ENCODE results near the gene CTNNBL1. TPM values are rescaled to one million over a fixed set of nuclear protein-coding genes. Genes with fewer than 3 reads are reported as not detected.

CTNNBL1 gene
- total RNA-seq, 1 donor, result 23.3 TPM

GRCh38 chr20:37773291-37773826 is 79.5 kb downstream of the CTNNBL1 start:
- no peak for DNase-seq (ENCODE audit: low read depth)
- TF ChIP-seq CTCF (IDR thresholded peaks at IDR 0.05; ENCODE audit: insufficient read depth, low read depth, low read length), result no peak
- no peak overlapping the region for H3K4me3 ChIP-seq (ENCODE audit: low read depth, low read length)

- no peak overlapping the region for H3K4me3 ChIP-seq (ENCODE audit: low read depth, low read length)
- no peak for DNase-seq (ENCODE audit: low read depth)
- TF ChIP-seq CTCF (IDR thresholded peaks at IDR 0.05; ENCODE audit: insufficient read depth, low read depth, low read length), result no peak
Observed at GRCh38 chr20:37774156-37774555, 80.3 kb downstream of the CTNNBL1 start.

- no peak for DNase-seq (ENCODE audit: low read depth)
- H3K4me3 ChIP-seq (ENCODE audit: low read depth, low read length), result no peak overlapping the region
- no peak for TF ChIP-seq CTCF (IDR thresholded peaks at IDR 0.05; ENCODE audit: insufficient read depth, low read depth, low read length)
Observed at GRCh38 chr20:37775200-37775599, 81.4 kb downstream of the CTNNBL1 start.

GRCh38 chr20:37776049-37776448 is 82.2 kb downstream of the CTNNBL1 start:
- DNase-seq (ENCODE audit: low read depth), result no peak
- H3K4me3 ChIP-seq (ENCODE audit: low read depth, low read length), result no peak overlapping the region
- TF ChIP-seq CTCF (IDR thresholded peaks at IDR 0.05; ENCODE audit: insufficient read depth, low read depth, low read length), result no peak

- TF ChIP-seq CTCF (IDR thresholded peaks at IDR 0.05; ENCODE audit: insufficient read depth, low read depth, low read length), result no peak
- DNase-seq (ENCODE audit: low read depth), result no peak
- no peak overlapping the region for H3K4me3 ChIP-seq (ENCODE audit: low read depth, low read length)
Observed at GRCh38 chr20:37776526-37776925, 82.7 kb downstream of the CTNNBL1 start.

GRCh38 chr20:37777012-37777950 is 83.5 kb downstream of the CTNNBL1 start:
- no peak for TF ChIP-seq CTCF (IDR thresholded peaks at IDR 0.05; ENCODE audit: insufficient read depth, low read depth, low read length)
- no peak for DNase-seq (ENCODE audit: low read depth)
- H3K4me3 ChIP-seq (ENCODE audit: low read depth, low read length), result no peak overlapping the region

Data from fibroblast of villous mesenchyme (primary cell).